Loucy (cell line): Measurements from ENCODE around the gene NFATC3.

Source experiments
- H2AFZ ChIP-seq: fragments of 200-600 bp; sonication (generic); 2 replicates; pipeline ENCODE4 v1.6.0; 2016; ENCODE audit warnings: antibody characterized with exemption, mild to moderate bottlenecking, low read length, moderate library complexity
- H3F3A ChIP-seq: fragments of 200-600 bp; 2 replicates; pipeline ENCODE4 v1.6.0; 2016; ENCODE audit warnings: antibody characterized with exemption, low read depth, mild to moderate bottlenecking
- H3K27me3 ChIP-seq: fragments of 200-600 bp; sonication (generic); 2 replicates; pipeline ENCODE4 v1.6.1; 2014; ENCODE audit warnings: low read length, mild to moderate bottlenecking; ENCODE audit not compliant: insufficient read depth, poor library complexity, severe bottlenecking
- H3K36me3 ChIP-seq: fragments of 200-600 bp; sonication (generic); 2 replicates; pipeline ENCODE4 v1.6.1; 2016; ENCODE audit warnings: low read length; ENCODE audit not compliant: insufficient read depth
- H3K4me1 ChIP-seq: fragments of 200-600 bp; sonication (generic); 2 replicates; pipeline ENCODE4 v1.5.1; 2014; ENCODE audit warnings: low read length, mild to moderate bottlenecking; ENCODE audit not compliant: insufficient read depth, poor library complexity, severe bottlenecking
- H3K4me2 ChIP-seq: fragments of 200-600 bp; sonication (generic); 2 replicates; pipeline ENCODE4 v1.6.0; 2014; ENCODE audit warnings: antibody characterized with exemption, low read length, low read depth, mild to moderate bottlenecking; ENCODE audit not compliant: poor library complexity, severe bottlenecking
- H3K4me3 ChIP-seq: fragments of 200-600 bp; sonication (generic); 2 replicates; pipeline ENCODE4 v1.5.1; 2014; ENCODE audit warnings: low read length, mild to moderate bottlenecking, mixed read lengths; ENCODE audit not compliant: poor library complexity, severe bottlenecking
- H3K79me2 ChIP-seq: fragments of 200-600 bp; sonication (generic); 2 replicates; pipeline ENCODE4 v1.6.1; 2014; ENCODE audit warnings: low read length; ENCODE audit not compliant: insufficient read depth
- H3K9ac ChIP-seq: fragments of 200-600 bp; sonication (generic); 2 replicates; pipeline ENCODE4 v1.6.0; 2014; ENCODE audit warnings: mild to moderate bottlenecking, low read depth, low read length, moderate library complexity; ENCODE audit not compliant: poor library complexity, severe bottlenecking
- H3K9me2 ChIP-seq: fragments of 200-600 bp; sonication (generic); replicated peaks from 2 replicates; pipeline ENCODE4 v1.6.1; 2016; ENCODE audit warnings: low read depth, low read length, mixed read lengths
- H3K9me3 ChIP-seq: fragments of 200-600 bp; sonication (generic); 2 replicates; pipeline ENCODE4 v1.6.1; 2014; ENCODE audit warnings: mild to moderate bottlenecking, antibody characterized with exemption, low read length, low read depth; ENCODE audit not compliant: insufficient read depth
- H4K20me1 ChIP-seq: fragments of 200-600 bp; sonication (generic); 2 replicates; pipeline ENCODE4 v1.6.0; 2014; ENCODE audit warnings: antibody characterized with exemption, low read length, mild to moderate bottlenecking; ENCODE audit not compliant: insufficient read depth, poor library complexity, severe bottlenecking
- CTCF ChIP-seq: fragments of 200-600 bp; sonication (generic); conservative IDR thresholded peaks from 2 replicates; pipeline ENCODE4 v1.5.1; 2014; ENCODE audit warnings: mild to moderate bottlenecking, antibody characterized with exemption, low read length
- EZH2phosphoT487 ChIP-seq: fragments of 200-600 bp; IDR thresholded peaks from 2 replicates; pipeline ENCODE4 v1.6.1; 2018; ENCODE audit warnings: antibody characterized with exemption, mild to moderate bottlenecking, moderate library complexity, borderline replicate concordance

Gene NFATC3

GRCh38 chr16:68085259-68086071 lies at the start of gene NFATC3:
Gene NFATC3 (plus strand): TSS chr16:68085370. CDS start chr16:68085682, 312 bp downstream.
- Histone ChIP-seq H3K27me3 (no peaks in the 10 kb centered on the region), H3K36me3 (no peaks in the 10 kb centered on the region), H2AFZ (peak within 1 kb of the TSS; percentile 68), H3K9me3 (no peaks in the 10 kb centered on the region), H3K9ac (peak within 1 kb of the TSS; percentile 99), H3K4me2 (peak within 1 kb of the TSS; percentile 85), H4K20me1 (peaks cover 50% of the 10 kb centered on the region), H3K4me3 (peak within 1 kb of the TSS; percentile 88), H3F3A (peaks cover 5% of the 10 kb centered on the region; the same call in 1 of the 2 replicates), H3K4me1 (peaks cover 60% of the 10 kb centered on the region), H3K9me2 (no peaks in the 10 kb centered on the region), H3K79me2 (peaks cover 79% of the 10 kb centered on the region)
- no peak for TF ChIP-seq EZH2phosphoT487
- no peak for TF ChIP-seq CTCF

- no peak overlapping the region for H3K4me3 ChIP-seq
- no peak overlapping the region for H2AFZ ChIP-seq
- no peaks in the 10 kb centered on the region for H3K9me3 ChIP-seq
- H3K9me2 ChIP-seq, result no peaks in the 10 kb centered on the region
- H4K20me1 ChIP-seq, result no peaks in the 10 kb centered on the region
- TF ChIP-seq CTCF, result no peak
- no peak for TF ChIP-seq EZH2phosphoT487
- H3K4me2 ChIP-seq, result no peak overlapping the region
- no peaks in the 10 kb centered on the region for H3F3A ChIP-seq
- no peaks in the 10 kb centered on the region for H3K79me2 ChIP-seq
- H3K27me3 ChIP-seq, result no peaks in the 10 kb centered on the region
- H3K9ac ChIP-seq, result no peak overlapping the region
- no peaks in the 10 kb centered on the region for H3K36me3 ChIP-seq
- no peaks in the 10 kb centered on the region for H3K4me1 ChIP-seq
Measured at GRCh38 chr16:68037841-68038597, 47.2 kb upstream of the NFATC3 start.

- Histone ChIP-seq H4K20me1 (no peaks in the 10 kb centered on the region), H3F3A (no peaks in the 10 kb centered on the region), H3K4me2 (no peak overlapping the region), H2AFZ (no peak overlapping the region), H3K9me3 (no peaks in the 10 kb centered on the region), H3K4me1 (no peaks in the 10 kb centered on the region), H3K9me2 (no peaks in the 10 kb centered on the region), H3K36me3 (no peaks in the 10 kb centered on the region), H3K27me3 (no peaks in the 10 kb centered on the region), H3K79me2 (no peaks in the 10 kb centered on the region), H3K9ac (no peak overlapping the region), H3K4me3 (no peak overlapping the region)
- TF ChIP-seq CTCF (peak; percentile 90), EZH2phosphoT487 (no peak)
Measured at GRCh38 chr16:68040506-68041288, 44.5 kb upstream of the NFATC3 start.
